GM12878 (cell line): ENCODE data around the gene VIT. TPM values are rescaled to one million over a fixed set of nuclear protein-coding genes. Genes with fewer than 3 reads are reported as not detected.

Experiments used
- ATAC-seq: fragments of 200-7000 bp; cut with Tn5 transposase; 3 replicates; pipeline ENCODE4 v1.9.1; 2020; ENCODE audit warnings: mild to moderate bottlenecking, moderate library complexity
- BruUV-seq: library from RNA; stranded (reverse); fragments of 400-500 nt; replicated peaks from 2 replicates; lab custom pipeline; 2021; lab: Mats Ljungman, UMichigan
- CTCF ChIA-PET: fragments of 300-600 bp; sonication (Branson Sonifier 250); formaldehyde crosslinking; extraction: SDS; loops from one replicate; lab custom pipeline; 2021; ENCODE audit warnings: inconsistent platforms; lab: Yijun Ruan, JAX
- POLR2A ChIA-PET: fragments of 350-600 bp; formaldehyde crosslinking; extraction: SDS; loops from one replicate; lab custom pipeline; 2021; ENCODE audit warnings: inconsistent platforms; lab: Charles Lee
- RAD21 ChIA-PET: fragments of 300-600 bp; sonication (Branson Sonifier 250); formaldehyde crosslinking; loops from one replicate; lab custom pipeline; 2023; ENCODE audit warnings: antibody characterized with exemption; ENCODE audit not compliant: unreplicated experiment; lab: Charles Lee
- SMC1A ChIA-PET: fragments of 300-600 bp; sonication (Branson Sonifier 250); formaldehyde crosslinking; loops from one replicate; lab custom pipeline; 2023; ENCODE audit not compliant: unreplicated experiment, uncharacterized antibody; lab: Charles Lee
- DNase-seq: peaks from one replicate; pipeline ENCODE4 v3.0.0-alpha.2; 2011; ENCODE audit warnings: low read depth, low spot score
- FAIRE-seq: peaks from 3 replicates; lab custom pipeline; 2011; peaks lifted over from hg19 to GRCh38; lab: Jason Lieb, UNC
- H2AFZ ChIP-seq: 2 replicates; pipeline ENCODE4 v1.6.0; 2011; ENCODE audit warnings: low read depth, low read length, control low read depth; ENCODE audit not compliant: control insufficient read depth
- H3K27ac ChIP-seq: 2 replicates; pipeline ENCODE4 v1.5.1; 2011; ENCODE audit warnings: control low read depth; ENCODE audit not compliant: control insufficient read depth, insufficient read depth
- H3K27me3 ChIP-seq, 2 experiments: replicated peaks in 1 of 2; 2 replicates each; pipeline versions ENCODE4 v1.6.0 to v1.6.1; 2011; ENCODE audit warnings: low read length in 1 of 2; ENCODE audit not compliant: control insufficient read depth in 2 of 2, insufficient read depth in 2 of 2
- H3K36me3 ChIP-seq, 2 experiments: 2 replicates each; pipeline ENCODE4 v1.5.1; 2011; ENCODE audit warnings: low read length in 1 of 2; ENCODE audit not compliant: control insufficient read depth in 2 of 2, insufficient read depth in 2 of 2
- H3K4me1 ChIP-seq: 2 replicates; pipeline ENCODE4 v1.6.1; 2011; ENCODE audit warnings: mild to moderate bottlenecking, low read length, moderate library complexity, mixed read lengths; ENCODE audit not compliant: control insufficient read depth, insufficient read depth
- H3K4me2 ChIP-seq: 2 replicates; pipeline ENCODE4 v1.6.0; 2011; ENCODE audit warnings: control low read depth; ENCODE audit not compliant: control insufficient read depth, insufficient read depth
- H3K4me3 ChIP-seq: fragments of 200-600 bp; sonication (generic); 2 replicates; pipeline ENCODE4 v1.5.1; 2016
- H3K79me2 ChIP-seq: 2 replicates; pipeline ENCODE4 v1.6.0; 2011; ENCODE audit warnings: low read length; ENCODE audit not compliant: control insufficient read depth, insufficient read depth
- H3K9ac ChIP-seq: 2 replicates; pipeline ENCODE4 v1.8.0; 2011; ENCODE audit warnings: low read length, control low read depth, mixed read lengths; ENCODE audit not compliant: control insufficient read depth, insufficient read depth
- H3K9me3 ChIP-seq: replicated peaks from 3 replicates; pipeline ENCODE4 v1.5.1; 2011; ENCODE audit warnings: mild to moderate bottlenecking, low read length; ENCODE audit not compliant: control insufficient read depth, insufficient read depth
- H4K20me1 ChIP-seq: 2 replicates; pipeline ENCODE4 v1.6.0; 2011; ENCODE audit not compliant: control insufficient read depth, insufficient read depth
- BCLAF1 ChIP-seq: fragments of 450-650 bp; IDR thresholded peaks from 2 replicates; pipeline ENCODE4 v1.6.1; 2017; ENCODE audit warnings: antibody characterized with exemption, mild to moderate bottlenecking, moderate library complexity
- BRCA1 ChIP-seq: IDR thresholded peaks from 2 replicates; pipeline ENCODE4 v1.6.1; 2011; ENCODE audit warnings: low read depth, low read length, improper control_type of control experiment
- ESRRA ChIP-seq: IDR thresholded peaks from 2 replicates; pipeline ENCODE4 v1.6.1; 2012; ENCODE audit warnings: mild to moderate bottlenecking, low read length, improper control_type of control experiment
- SIX5 ChIP-seq: IDR thresholded peaks from 2 replicates; pipeline ENCODE4 v1.6.1; 2011; ENCODE audit warnings: mild to moderate bottlenecking, low read depth, low read length, moderate library complexity; ENCODE audit not compliant: severe bottlenecking
- WGBS: methylation state at CpG from one replicate; pipeline ENCODE4 v1.1.6; 2016; ENCODE audit warnings: low lambda C conversion rate; ENCODE audit not compliant: insufficient replicate concordance, insufficient coverage; ENCODE audit errors: missing lambda C conversion rate; 5-methylcytosine and 5-hydroxymethylcytosine counted together
- in situ Hi-C: fragments of 300-500 bp; cut with MboI; formaldehyde crosslinking; loops from 9 replicates; pipeline ENCODE4 v1.14.3; 2018; ENCODE audit warnings: mixed read lengths
- intact Hi-C: fragments of 100-400 bp; cut with micrococcal nuclease; formaldehyde crosslinking; loops from one replicate; pipeline ENCODE4 v1.14.2; 2022; ENCODE audit not compliant: unreplicated experiment
- polyA plus RNA-seq, 11 experiments: library from polyadenylated mRNA; depleted of rRNA in 4 of 11; unstranded in 6 of 11; stranded (reverse) in 5 of 11; fragments of >200 nt; fragmentation: Nextera tagmentation in 4 of 11; fragmentation: Illumina TruSeq in 1 of 11; extraction: Ambion mirVana in 4 of 11; extraction: Trizol in 1 of 11; gene quantifications; 1 replicate in 1 of 11; 2 replicates in 10 of 11; pipeline versions ENCODE4 v1.2.1 to v1.2.3, GENCODE V29; 2011 to 2016; ENCODE audit warnings: inconsistent platforms in 2 of 11, missing spikeins in 2 of 11, low read depth in 1 of 11
- total RNA-seq, 4 experiments: library from RNA; depleted of rRNA in 3 of 4; stranded (reverse); fragments of >200 nt in 3 of 4; fragmentation: Illumina TruSeq in 1 of 4; extraction: Trizol in 1 of 4; gene quantifications; 2 replicates each; pipeline versions ENCODE4 v1.2.1 to v1.2.3, GENCODE V29; 2013 to 2021
- TF ChIP-seq, protein P1 (sequence below): fragments of 450-650 bp; IDR thresholded peaks from 2 replicates; pipeline ENCODE4 v1.6.1; 2016; ENCODE audit warnings: mild to moderate bottlenecking

VIT gene
- total and polyA plus RNA-seq, 10 of the 15 experiments (the other 5 are each of a cell fraction or from before 2014, with no cell fraction given): 0.05 to 0.14 TPM; not detected in 8

DNA sequence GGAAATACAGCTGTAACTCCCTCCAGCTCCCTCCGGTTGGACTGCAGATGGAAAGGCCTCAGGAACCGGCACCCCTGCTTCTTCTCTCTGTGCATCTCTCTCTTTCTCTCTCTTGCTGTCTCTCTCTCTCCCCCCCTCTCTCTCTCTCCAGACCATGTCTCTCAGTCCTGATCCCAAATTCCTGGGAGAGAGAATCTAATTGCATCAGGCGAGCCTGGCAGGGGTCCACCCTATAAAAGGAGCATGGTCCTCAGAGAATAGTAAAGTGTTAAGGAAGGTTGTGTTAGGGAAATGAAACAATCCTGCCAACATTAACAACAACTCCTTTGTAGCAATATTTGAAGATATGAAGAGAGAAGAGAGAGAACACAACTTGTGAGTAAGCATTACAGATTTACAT, 36.7 kb downstream of the VIT start:
- no peak overlapping the region for H3K9ac ChIP-seq
- no peak for TF ChIP-seq BCLAF1
- TF ChIP-seq ESRRA: no peak
- TF ChIP-seq BRCA1: no peak
- no peak for TF ChIP-seq SIX5
- TF ChIP-seq, protein P1, sequence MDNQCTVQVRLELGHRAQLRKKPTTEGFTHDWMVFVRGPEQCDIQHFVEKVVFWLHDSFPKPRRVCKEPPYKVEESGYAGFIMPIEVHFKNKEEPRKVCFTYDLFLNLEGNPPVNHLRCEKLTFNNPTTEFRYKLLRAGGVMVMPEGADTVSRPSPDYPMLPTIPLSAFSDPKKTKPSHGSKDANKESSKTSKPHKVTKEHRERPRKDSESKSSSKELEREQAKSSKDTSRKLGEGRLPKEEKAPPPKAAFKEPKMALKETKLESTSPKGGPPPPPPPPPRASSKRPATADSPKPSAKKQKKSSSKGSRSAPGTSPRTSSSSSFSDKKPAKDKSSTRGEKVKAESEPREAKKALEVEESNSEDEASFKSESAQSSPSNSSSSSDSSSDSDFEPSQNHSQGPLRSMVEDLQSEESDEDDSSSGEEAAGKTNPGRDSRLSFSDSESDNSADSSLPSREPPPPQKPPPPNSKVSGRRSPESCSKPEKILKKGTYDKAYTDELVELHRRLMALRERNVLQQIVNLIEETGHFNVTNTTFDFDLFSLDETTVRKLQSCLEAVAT: no peak
- TF ChIP-seq, all 136 proteins: peak for 0
- no peak overlapping the region for H3K4me2 ChIP-seq
- ChIA-PET CTCF (no interaction called here), RAD21 (no interaction called here), POLR2A (no interaction called here), SMC1A (no interaction called here)
- no peaks in the 10 kb centered on the region for H3K36me3 ChIP-seq
- BruUV-seq: no TSS peak
- no peak overlapping the region for H2AFZ ChIP-seq
- WGBS: 51% methylated on average over 3 of the region's 3 CpGs
- ATAC-seq: no peak
- in situ Hi-C loops: no loop called here
- DNase-seq: no peak
- intact Hi-C loops: no loop called here
- H4K20me1 ChIP-seq: no peaks in the 10 kb centered on the region
- FAIRE-seq: no peak
- 0 out of 4 replicates have a peak, but pooled peaks cover 0 to 2% of the 10 kb centered on the region in 2 experiments for H3K27me3 ChIP-seq
- no peak overlapping the region for H3K4me3 ChIP-seq
- H3K79me2 ChIP-seq: no peaks in the 10 kb centered on the region
- H3K9me3 ChIP-seq: no peaks in the 10 kb centered on the region
- no peaks in the 10 kb centered on the region for H3K4me1 ChIP-seq
- no peak overlapping the region for H3K27ac ChIP-seq
